Measurements from ENCODE around the gene NABP1. TPM values are rescaled to one million over a fixed set of nuclear protein-coding genes. Genes with fewer than 3 reads are reported as not detected.
A peak's percentile ranks its signal among the peaks of the same experiment; 100 is the strongest.

NABP1 gene
- total RNA-seq, 1 donor = 74.7 TPM

GRCh38 chr2:191693778-191694177 is 15.8 kb downstream of the NABP1 start:
- DNase-seq (ENCODE audit: low read depth) = no peak
- no peak for TF ChIP-seq CTCF (IDR thresholded peaks at IDR 0.05; ENCODE audit: insufficient read depth, low read length)
- H3K4me3 ChIP-seq (ENCODE audit: low read depth, low read length) = no peak overlapping the region

- no peak overlapping the region for H3K4me3 ChIP-seq (ENCODE audit: low read depth, low read length)
- TF ChIP-seq CTCF (IDR thresholded peaks at IDR 0.05; ENCODE audit: insufficient read depth, low read length) = no peak
- DNase-seq (ENCODE audit: low read depth) = peak; percentile 85
Observed at GRCh38 chr2:191696001-191696400, 18.1 kb downstream of the NABP1 start.

DNA sequence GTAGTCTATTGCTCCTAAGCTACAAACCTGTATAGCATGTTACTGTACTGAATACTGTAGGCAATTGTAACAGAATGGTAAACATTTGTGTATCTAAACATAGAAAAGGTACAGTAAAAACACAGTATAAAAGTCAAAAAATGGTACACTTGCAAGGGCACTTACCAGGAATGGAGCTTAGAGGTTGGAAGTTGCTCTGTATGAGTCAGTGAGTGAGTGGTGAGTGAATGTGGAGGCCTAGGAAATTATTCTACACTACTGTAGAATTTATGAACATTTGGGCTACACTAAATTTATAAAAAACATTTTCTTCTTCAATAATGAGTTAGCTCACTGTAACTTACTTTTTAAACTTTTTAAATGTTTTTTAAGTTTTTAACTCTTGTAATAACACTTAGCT is 19.0 kb downstream of the NABP1 start:
- no peak for DNase-seq (ENCODE audit: low read depth)
- H3K4me3 ChIP-seq (ENCODE audit: low read depth, low read length) = no peak overlapping the region
- no peak for TF ChIP-seq CTCF (IDR thresholded peaks at IDR 0.05; ENCODE audit: insufficient read depth, low read length)

DNA sequence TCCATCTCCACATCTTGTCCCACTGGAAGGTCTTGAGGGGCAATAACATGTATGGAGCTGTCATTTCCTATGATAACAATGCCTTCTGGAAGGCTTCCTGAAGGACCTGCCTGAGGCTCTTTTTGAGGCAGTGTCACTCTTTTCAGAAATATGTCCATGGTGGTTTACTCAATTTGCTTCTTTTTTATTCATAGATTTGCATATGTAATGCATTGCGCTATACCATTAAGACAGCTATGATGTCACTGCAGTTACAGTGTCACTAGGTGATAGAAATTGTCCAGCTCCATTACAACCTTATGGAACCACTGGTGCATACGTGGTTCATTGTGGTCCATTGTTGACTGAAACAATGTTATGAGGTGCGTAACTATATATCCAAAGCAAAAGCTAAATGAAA is 19.9 kb downstream of the NABP1 start:
- DNase-seq (ENCODE audit: low read depth) = no peak
- no peak overlapping the region for H3K4me3 ChIP-seq (ENCODE audit: low read depth, low read length)
- TF ChIP-seq CTCF (IDR thresholded peaks at IDR 0.05; ENCODE audit: insufficient read depth, low read length) = no peak

GRCh38 chr2:191699341-191699945 is 21.5 kb downstream of the NABP1 start:
- DNase-seq (ENCODE audit: low read depth) = no peak
- no peak for TF ChIP-seq CTCF (IDR thresholded peaks at IDR 0.05; ENCODE audit: insufficient read depth, low read length)
- no peak overlapping the region for H3K4me3 ChIP-seq (ENCODE audit: low read depth, low read length)

- no peak for TF ChIP-seq CTCF (IDR thresholded peaks at IDR 0.05; ENCODE audit: insufficient read depth, low read length)
- peak; percentile 50 for DNase-seq (ENCODE audit: low read depth)
Observed at GRCh38 chr2:191701029-191701428, 23.1 kb downstream of the NABP1 start.

GRCh38 chr2:191701696-191702095 is 23.8 kb downstream of the NABP1 start:
- no peak overlapping the region for H3K4me3 ChIP-seq (ENCODE audit: low read depth, low read length)
- TF ChIP-seq CTCF (IDR thresholded peaks at IDR 0.05; ENCODE audit: insufficient read depth, low read length) = no peak
- DNase-seq (ENCODE audit: low read depth) = peak; percentile 48

More at GRCh38 chr2:191701029-191701428, 23.1 kb downstream of the NABP1 start:
- no peak overlapping the region for H3K4me3 ChIP-seq (ENCODE audit: low read depth, low read length)
